ENCODE measurements around the gene DMD. TPM values are rescaled to one million over a fixed set of nuclear protein-coding genes. Genes with fewer than 3 reads are reported as not detected.

The DMD gene
- total and polyA plus RNA-seq, 2 of the 8 experiments (the other 6 are each of a cell fraction or from before 2014, with no cell fraction given), result 4.8 to 7.4 TPM

DNA sequence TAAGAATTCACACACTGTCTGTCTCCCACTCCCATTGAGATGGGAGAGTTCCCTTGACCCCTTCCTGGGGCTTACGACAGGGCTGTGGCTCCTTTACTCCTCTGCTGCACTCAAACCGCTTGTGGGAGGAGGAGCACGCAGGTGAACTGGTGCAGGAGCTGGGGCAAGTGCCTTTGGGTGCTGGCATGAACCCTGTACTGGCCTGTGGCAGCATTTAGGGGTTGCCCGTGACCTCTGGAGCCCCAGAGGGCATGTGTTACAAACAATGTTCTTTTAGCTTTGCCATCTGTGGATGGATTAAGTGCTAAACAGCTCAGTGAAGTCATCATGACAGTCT, 2117.7 kb downstream of the DMD start (continued):
- TF ChIP-seq HDAC2 (IDR thresholded peaks at IDR 0.05; ENCODE audit: borderline replicate concordance in 1 of 2, low read depth in 2 of 2, low read length in 2 of 2) (no peak), TAF7 (optimal IDR thresholded peaks at IDR 0.05; ENCODE audit: borderline replicate concordance, low read depth, low read length) (no peak), BCL11A (IDR thresholded peaks at IDR 0.05; ENCODE audit: low read depth in 2 of 2, low read length in 2 of 2) (no peak), CHD7 (IDR thresholded peaks at IDR 0.05; ENCODE audit: insufficient replicate concordance, low read length) (no peak), KDM5A (IDR thresholded peaks at IDR 0.05; ENCODE audit: low read length) (no peak)

Measured in H1 (cell line).